H9 (cell line): ENCODE data around the gene TRAF2. TPM values are rescaled to one million over a fixed set of nuclear protein-coding genes. Genes with fewer than 3 reads are reported as not detected.

Source experiments
- DNase-seq: peaks from one replicate; pipeline ENCODE4 v3.0.0-alpha.2; 2017
- H2AFZ ChIP-seq: one replicate; pipeline ENCODE4 v1.6.1; 2013; ENCODE audit warnings: mild to moderate bottlenecking, low read length, control low read depth, moderate library complexity
- H2AK5ac ChIP-seq: 2 replicates; pipeline ENCODE4 v1.6.1; 2013; ENCODE audit warnings: low read length, control low read depth, mixed read lengths; ENCODE audit not compliant: insufficient read length
- H2BK120ac ChIP-seq: one replicate; pipeline ENCODE4 v1.6.1; 2013; ENCODE audit warnings: low read depth, mild to moderate bottlenecking, low read length, control low read depth, inconsistent platforms; ENCODE audit not compliant: poor library complexity, severe bottlenecking
- H2BK12ac ChIP-seq: 2 replicates; pipeline ENCODE4 v1.6.1; 2013; ENCODE audit warnings: low read length, control low read depth, mixed read lengths, low read depth; ENCODE audit not compliant: insufficient read length
- H2BK15ac ChIP-seq: 2 replicates; pipeline ENCODE4 v1.6.1; 2013; ENCODE audit warnings: low read depth, low read length, control low read depth
- H2BK20ac ChIP-seq: one replicate; pipeline ENCODE4 v1.6.1; 2013; ENCODE audit warnings: low read depth, mild to moderate bottlenecking, low read length, control low read depth, inconsistent platforms; ENCODE audit not compliant: poor library complexity, severe bottlenecking
- H2BK5ac ChIP-seq: 2 replicates; pipeline ENCODE4 v1.6.1; 2013; ENCODE audit warnings: low read length, control low read depth, mixed read lengths; ENCODE audit not compliant: insufficient read length
- H3K14ac ChIP-seq: 2 replicates; pipeline ENCODE4 v1.6.1; 2013; ENCODE audit warnings: low read length, control low read depth; ENCODE audit not compliant: insufficient read depth
- H3K18ac ChIP-seq: 2 replicates; pipeline ENCODE4 v1.6.1; 2013; ENCODE audit warnings: low read depth, mild to moderate bottlenecking, mixed read lengths, low read length, control low read depth; ENCODE audit not compliant: insufficient read length
- H3K23ac ChIP-seq: 2 replicates; pipeline ENCODE4 v1.6.1; 2013; ENCODE audit warnings: low read length, control low read depth, mixed read lengths, low read depth; ENCODE audit not compliant: insufficient read length
- H3K23me2 ChIP-seq: 2 replicates; pipeline ENCODE4 v1.6.1; 2013; ENCODE audit warnings: low read depth, mild to moderate bottlenecking, mixed read lengths, low read length, control low read depth; ENCODE audit not compliant: insufficient read length, poor library complexity, severe bottlenecking
- H3K27ac ChIP-seq: 2 replicates; pipeline ENCODE4 v1.5.1; 2013; ENCODE audit warnings: low read length, control low read depth, mixed read lengths, low read depth; ENCODE audit not compliant: insufficient read length
- H3K27me3 ChIP-seq: 2 replicates; pipeline ENCODE4 v1.6.1; 2013; ENCODE audit warnings: low read length, control low read depth, inconsistent platforms; ENCODE audit not compliant: insufficient read depth
- H3K4ac ChIP-seq: 2 replicates; pipeline ENCODE4 v1.6.1; 2013; ENCODE audit warnings: low read depth, mild to moderate bottlenecking, control low read depth, inconsistent platforms, low read length, moderate library complexity
- H3K4me1 ChIP-seq: 2 replicates; pipeline ENCODE4 v1.6.1; 2013; ENCODE audit warnings: low read length, control low read depth, inconsistent platforms; ENCODE audit not compliant: insufficient read depth
- H3K4me2 ChIP-seq: 2 replicates; pipeline ENCODE4 v1.6.1; 2013; ENCODE audit warnings: low read length, control low read depth, mixed read lengths; ENCODE audit not compliant: insufficient read length, insufficient read depth
- H3K56ac ChIP-seq: 2 replicates; pipeline ENCODE4 v1.6.1; 2013; ENCODE audit warnings: low read depth, mild to moderate bottlenecking, mixed read lengths, low read length, control low read depth; ENCODE audit not compliant: insufficient read length
- H3K79me1 ChIP-seq: 2 replicates; pipeline ENCODE4 v1.6.1; 2013; ENCODE audit warnings: low read depth, mild to moderate bottlenecking, moderate library complexity, low read length, control low read depth, inconsistent platforms; ENCODE audit not compliant: insufficient read depth, poor library complexity, severe bottlenecking
- H3K79me2 ChIP-seq: 2 replicates; pipeline ENCODE4 v1.6.1; 2013; ENCODE audit warnings: low read length, control low read depth, inconsistent platforms; ENCODE audit not compliant: insufficient read depth
- H3K9ac ChIP-seq: 2 replicates; pipeline ENCODE4 v1.6.1; 2013; ENCODE audit warnings: low read length, control low read depth, mixed read lengths; ENCODE audit not compliant: insufficient read length; ENCODE audit errors: extremely low read depth
- H3K9me3 ChIP-seq: one replicate; pipeline ENCODE4 v1.6.1; 2013; ENCODE audit warnings: low read depth, low read length, inconsistent platforms; ENCODE audit not compliant: control insufficient read depth
- H3T11ph ChIP-seq: one replicate; pipeline ENCODE4 v1.6.1; 2013; ENCODE audit warnings: mild to moderate bottlenecking, low read length, control low read depth, inconsistent platforms
- H4K20me1 ChIP-seq: one replicate; pipeline ENCODE4 v1.6.1; 2013; ENCODE audit not compliant: control insufficient read depth, insufficient read length, insufficient read depth
- H4K5ac ChIP-seq: 2 replicates; pipeline ENCODE4 v1.6.1; 2013; ENCODE audit warnings: low read depth, mild to moderate bottlenecking, mixed read lengths, low read length, control low read depth; ENCODE audit not compliant: insufficient read length
- H4K8ac ChIP-seq: replicated peaks from 2 replicates; pipeline ENCODE4 v1.6.1; 2013; ENCODE audit warnings: low read length, control low read depth, mixed read lengths, low read depth; ENCODE audit not compliant: insufficient read length
- H4K91ac ChIP-seq: 2 replicates; pipeline ENCODE4 v1.6.1; 2013; ENCODE audit warnings: low read depth, mild to moderate bottlenecking, moderate library complexity, mixed read lengths, low read length, control low read depth; ENCODE audit not compliant: insufficient read length
- H3K27ac Mint-ChIP-seq, 3 experiments: 2 replicates in 2 of 3; 3 replicates in 1 of 3; pipeline ENCODE4 v1.8.0; 2020 to 2021; ENCODE audit warnings: mixed read lengths in 3 of 3, mild to moderate bottlenecking in 1 of 3, moderate library complexity in 1 of 3
- H3K27me3 Mint-ChIP-seq: 2 replicates; pipeline ENCODE4 v1.8.0; 2021; ENCODE audit warnings: low read depth, mild to moderate bottlenecking, moderate library complexity, mixed read lengths
- H3K36me3 Mint-ChIP-seq, 3 experiments: 2 replicates in 2 of 3; 3 replicates in 1 of 3; pipeline ENCODE4 v1.8.0; 2020 to 2021; ENCODE audit warnings: low read depth in 3 of 3, mixed read lengths in 3 of 3; ENCODE audit not compliant: insufficient read depth in 1 of 3
- H3K4me1 Mint-ChIP-seq, 2 experiments: 2 replicates each; pipeline ENCODE4 v1.8.0; 2020; ENCODE audit warnings: mixed read lengths in 2 of 2
- H3K4me3 Mint-ChIP-seq, 2 experiments: 2 replicates in 1 of 2; 3 replicates in 1 of 2; pipeline ENCODE4 v1.8.0; 2020 to 2021; ENCODE audit warnings: mild to moderate bottlenecking in 2 of 2, mixed read lengths in 2 of 2, moderate library complexity in 1 of 2
- H3K9me3 Mint-ChIP-seq, 2 experiments: 2 replicates in 1 of 2; 3 replicates in 1 of 2; pipeline ENCODE4 v1.8.0; 2020; ENCODE audit warnings: mild to moderate bottlenecking in 2 of 2, mixed read lengths in 2 of 2, moderate library complexity in 1 of 2
- CTCF ChIP-seq: fragments of 200-600 bp; sonication (generic); conservative IDR thresholded peaks from 3 replicates; pipeline ENCODE4 v1.8.0; 2021; ENCODE audit warnings: antibody characterized with exemption, mild to moderate bottlenecking
- WGBS: extraction: QIAGEN DNeasy Blood & Tissue Kit; methylation state at CpG from one replicate; pipeline ENCODE4 v1.1.7; 2013; ENCODE audit warnings: missing lambda C conversion rate, low lambda C conversion rate, mixed read lengths; ENCODE audit not compliant: insufficient read length; ENCODE audit errors: extremely low coverage; 5-methylcytosine and 5-hydroxymethylcytosine counted together
- total RNA-seq: library from RNA; stranded (reverse); gene quantifications from 2 replicates; pipeline ENCODE4 v1.2.1, GENCODE V29; 2021

Gene TRAF2
- total RNA-seq, 1 experiment from 2014 or later: 48.8 TPM

GRCh38 chr9:136840140-136840876 is 46.0 kb upstream of the TRAF2 start:
- peak overlapping the region; percentile 87 to 93 (median 91); a peak in 5 of 7 replicates for H3K27ac Mint-ChIP-seq
- H3K27me3 Mint-ChIP-seq: peaks cover 9% of the 10 kb centered on the region; the same call in 1 of the 2 replicates

More at GRCh38 chr9:136840140-136840876, 46.0 kb upstream of the TRAF2 start:
- Mint-ChIP-seq H3K36me3 (peaks cover 0 to 15% (median 15%) of the 10 kb centered on the region in 3 experiments; a peak in 4 of 7 replicates), H3K4me3 (no peak overlapping the region), H3K4me1 (peaks cover 16 to 28% of the 10 kb centered on the region in 2 experiments), H3K9me3 (no peaks in the 10 kb centered on the region)
- no peak overlapping the region for H3K18ac ChIP-seq
- no peak overlapping the region for H3K56ac ChIP-seq
- no peak overlapping the region for H3K27ac ChIP-seq
- no peak overlapping the region for H2AK5ac ChIP-seq
- H3K79me1 ChIP-seq: no peaks in the 10 kb centered on the region
- no peaks in the 10 kb centered on the region for H3K79me2 ChIP-seq
- H3T11ph ChIP-seq: no peak overlapping the region
- no peak overlapping the region for H2BK5ac ChIP-seq
- no peak overlapping the region for H3K23ac ChIP-seq
- no peak overlapping the region for H2BK15ac ChIP-seq
- no CpG with 5 or more reads among the region's 32 CpGs for WGBS
- no peaks in the 10 kb centered on the region for H3K9me3 ChIP-seq
- H2BK20ac ChIP-seq: no peak overlapping the region
- H4K91ac ChIP-seq: no peak overlapping the region
- no peak overlapping the region for H3K9ac ChIP-seq
- DNase-seq: peak; percentile 48
- no peak for TF ChIP-seq CTCF
- no peaks in the 10 kb centered on the region for H4K20me1 ChIP-seq
- H4K5ac ChIP-seq: no peak overlapping the region
- H3K4me1 ChIP-seq: peaks cover 2% of the 10 kb centered on the region; the same call in 1 of the 2 replicates
- no peak overlapping the region for H2BK12ac ChIP-seq
- H2AFZ ChIP-seq: no peak overlapping the region
- H3K4ac ChIP-seq: no peak overlapping the region
- H3K23me2 ChIP-seq: no peaks in the 10 kb centered on the region
- no peak overlapping the region for H4K8ac ChIP-seq
- H2BK120ac ChIP-seq: no peak overlapping the region
- no peak overlapping the region for H3K4me2 ChIP-seq
- H3K27me3 ChIP-seq: no peaks in the 10 kb centered on the region
- no peak overlapping the region for H3K14ac ChIP-seq
